ENCODE results near the gene CNTNAP2.

The CNTNAP2 gene

DNA sequence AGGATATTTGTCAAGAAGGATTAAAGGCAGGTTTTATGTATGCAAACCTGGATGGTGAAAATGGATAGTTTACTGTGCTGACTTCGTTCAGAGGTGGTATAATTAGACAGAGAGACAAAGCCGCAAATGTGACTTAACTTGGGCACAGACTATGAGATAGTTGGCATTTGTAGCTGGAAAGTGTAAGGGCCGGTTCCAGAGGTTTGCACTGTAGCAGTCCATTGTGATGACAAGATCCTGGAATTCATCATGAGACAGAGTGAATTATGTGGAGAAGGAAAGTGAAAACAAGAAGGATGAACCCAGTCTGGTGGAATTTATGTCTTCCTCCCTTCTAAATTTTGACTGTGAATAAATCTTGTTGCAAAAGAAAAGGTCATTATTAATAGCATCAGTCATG, 139.0 kb downstream of the CNTNAP2 start:
- no peak overlapping the region for H3K27ac Mint-ChIP-seq
- peaks cover 8 to 28% of the 10 kb centered on the region in 2 donors for H3K9me3 Mint-ChIP-seq
- H3K27me3 Mint-ChIP-seq: no peaks in the 10 kb centered on the region

DNA sequence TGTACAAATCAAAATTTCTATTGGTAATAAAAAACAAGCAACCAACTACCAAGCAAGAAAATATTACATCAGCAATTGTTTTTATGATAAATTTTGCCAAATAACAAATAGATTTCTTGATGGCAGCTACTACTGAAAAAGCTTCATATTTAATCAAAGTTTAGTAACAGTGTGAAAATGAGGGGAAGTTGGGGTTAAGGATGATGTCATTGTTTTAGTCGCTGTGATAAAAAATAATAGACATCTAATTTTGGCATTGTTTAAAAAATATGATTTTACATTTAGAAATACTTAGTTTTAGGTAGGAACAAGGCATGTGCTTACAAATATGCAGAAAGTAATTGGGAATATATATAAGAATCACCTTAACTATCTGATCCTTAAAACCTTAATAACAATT, 145.9 kb downstream of the CNTNAP2 start:
- Mint-ChIP-seq H3K36me3 (ENCODE audit: insufficient read depth) (peaks cover 2% of the 10 kb centered on the region), H3K4me3 (no peak overlapping the region), H3K27ac (no peak overlapping the region), H3K9me3 (peaks cover 2 to 8% of the 10 kb centered on the region in 2 donors), H3K27me3 (no peaks in the 10 kb centered on the region), H3K4me1 (ENCODE audit: low read depth in 2 of 2) (no peaks in the 10 kb centered on the region)
- DNase-seq: no peak
- no peak for ATAC-seq (replicated peaks)

More for the DNA sequence above, 139.0 kb downstream of the CNTNAP2 start:
- no peak overlapping the region for H3K4me3 Mint-ChIP-seq
- no peaks in the 10 kb centered on the region for H3K4me1 Mint-ChIP-seq (ENCODE audit: low read depth in 2 of 2)
- ATAC-seq (replicated peaks): no peak
- no peaks in the 10 kb centered on the region for H3K36me3 Mint-ChIP-seq (ENCODE audit: insufficient read depth)
- no peak for DNase-seq

DNA sequence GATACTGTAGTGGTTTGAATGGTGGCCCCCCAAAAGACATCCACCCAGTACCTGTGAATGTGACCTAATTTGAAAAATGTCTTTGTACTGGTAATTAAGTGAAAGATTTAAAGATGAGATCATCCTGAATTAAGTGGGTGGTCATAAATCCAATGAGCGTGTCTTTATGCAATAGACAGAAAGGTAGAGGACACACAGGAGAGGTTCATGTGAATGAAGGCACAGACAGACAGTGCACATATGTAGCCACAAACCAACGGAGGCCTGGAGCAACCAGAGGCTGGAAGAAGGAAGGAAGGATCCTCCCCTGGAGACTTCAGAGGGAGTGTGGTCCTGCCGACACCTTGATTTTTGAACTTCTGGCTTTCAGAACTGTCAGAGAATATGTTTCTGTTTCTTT, 160.3 kb downstream of the CNTNAP2 start:
- DNase-seq: no peak
- no peak for ATAC-seq (replicated peaks)
- Mint-ChIP-seq H3K4me3 (no peak overlapping the region), H3K9me3 (peaks cover 10 to 15% of the 10 kb centered on the region in 2 donors), H3K36me3 (ENCODE audit: insufficient read depth) (no peaks in the 10 kb centered on the region), H3K27me3 (no peaks in the 10 kb centered on the region), H3K4me1 (ENCODE audit: low read depth in 2 of 2) (no peaks in the 10 kb centered on the region), H3K27ac (no peak overlapping the region)

GRCh38 chr7:146285418-146285817, 168.8 kb downstream of the CNTNAP2 start:
- DNase-seq: no peak
- no peak overlapping the region for H3K27ac Mint-ChIP-seq
- no peaks in the 10 kb centered on the region for H3K36me3 Mint-ChIP-seq (ENCODE audit: insufficient read depth)
- H3K4me1 Mint-ChIP-seq (ENCODE audit: low read depth in 2 of 2): no peaks in the 10 kb centered on the region
- no peaks in the 10 kb centered on the region for H3K27me3 Mint-ChIP-seq
- no peak overlapping the region for H3K4me3 Mint-ChIP-seq
- ATAC-seq (replicated peaks): no peak
- H3K9me3 Mint-ChIP-seq: peaks cover 3 to 7% of the 10 kb centered on the region in 2 donors

- peaks cover 4 to 14% of the 10 kb centered on the region in 2 donors for H3K9me3 Mint-ChIP-seq
- no peak for DNase-seq
- H3K27ac Mint-ChIP-seq: no peak overlapping the region
Measured at GRCh38 chr7:146290746-146291145, 174.1 kb downstream of the CNTNAP2 start.

DNA sequence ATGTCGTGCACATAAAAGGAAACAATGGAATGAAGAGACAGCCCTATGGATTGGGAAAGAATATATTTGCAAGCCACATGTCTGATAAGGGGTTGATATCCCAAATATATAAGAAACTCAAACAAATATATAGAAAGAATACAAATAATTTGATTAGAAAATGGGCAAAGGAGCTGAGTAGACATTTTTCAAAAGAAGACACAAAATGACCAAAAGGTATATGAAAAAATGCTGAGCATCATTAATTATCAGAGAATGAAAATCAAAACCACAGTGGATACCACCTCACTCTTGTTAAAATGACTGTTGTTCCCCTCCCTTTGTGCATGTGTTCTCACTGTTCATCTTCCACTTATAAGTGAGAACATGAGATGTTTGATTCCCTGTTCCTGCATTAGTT, 175.3 kb downstream of the CNTNAP2 start:
- no peak for DNase-seq
- no peak overlapping the region for H3K27ac Mint-ChIP-seq
- no peaks in the 10 kb centered on the region for H3K36me3 Mint-ChIP-seq (ENCODE audit: insufficient read depth)
- H3K27me3 Mint-ChIP-seq: no peaks in the 10 kb centered on the region
- H3K4me3 Mint-ChIP-seq: no peak overlapping the region
- H3K4me1 Mint-ChIP-seq (ENCODE audit: low read depth in 2 of 2): no peaks in the 10 kb centered on the region
- H3K9me3 Mint-ChIP-seq: peaks cover 2 to 7% of the 10 kb centered on the region in 2 donors
- ATAC-seq (replicated peaks): no peak

More at GRCh38 chr7:146290746-146291145, 174.1 kb downstream of the CNTNAP2 start:
- no peaks in the 10 kb centered on the region for H3K27me3 Mint-ChIP-seq
- ATAC-seq (replicated peaks): no peak
- no peak overlapping the region for H3K4me3 Mint-ChIP-seq
- H3K36me3 Mint-ChIP-seq (ENCODE audit: insufficient read depth): no peaks in the 10 kb centered on the region
- H3K4me1 Mint-ChIP-seq (ENCODE audit: low read depth in 2 of 2): no peaks in the 10 kb centered on the region

GRCh38 chr7:146296028-146296427, 179.4 kb downstream of the CNTNAP2 start:
- no peak overlapping the region for H3K4me3 Mint-ChIP-seq

DNA sequence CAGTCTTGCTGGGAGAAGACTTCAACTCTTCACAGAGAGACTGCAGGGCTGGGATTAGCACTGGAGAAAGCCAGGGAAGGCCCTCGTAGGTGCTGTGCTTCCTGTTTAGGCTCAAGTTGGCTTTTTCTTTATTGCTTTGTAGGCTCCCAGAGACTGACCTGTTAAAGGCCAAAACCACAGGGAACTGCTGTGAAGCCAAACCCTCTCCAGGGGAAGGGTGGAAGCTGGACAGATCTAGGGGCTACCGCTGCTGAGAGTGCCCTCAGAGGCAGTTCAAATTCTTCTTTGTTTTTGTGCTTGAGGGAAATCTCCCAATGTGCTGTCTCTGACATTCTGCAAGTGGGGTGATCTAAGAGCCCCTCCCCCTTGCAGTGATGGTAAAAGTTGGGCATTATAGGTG, 198.4 kb downstream of the CNTNAP2 start:
- H3K36me3 Mint-ChIP-seq (ENCODE audit: insufficient read depth): no peaks in the 10 kb centered on the region
- peaks cover 2 to 7% of the 10 kb centered on the region in 2 donors for H3K9me3 Mint-ChIP-seq
- H3K27me3 Mint-ChIP-seq: no peaks in the 10 kb centered on the region

More at GRCh38 chr7:146296028-146296427, 179.4 kb downstream of the CNTNAP2 start:
- no peaks in the 10 kb centered on the region for H3K27me3 Mint-ChIP-seq
- H3K27ac Mint-ChIP-seq: no peak overlapping the region
- H3K36me3 Mint-ChIP-seq (ENCODE audit: insufficient read depth): no peaks in the 10 kb centered on the region
- ATAC-seq (replicated peaks) (no peak), DNase-seq (no peak)
- peaks cover 9 to 14% of the 10 kb centered on the region in 2 donors for H3K9me3 Mint-ChIP-seq
- H3K4me1 Mint-ChIP-seq (ENCODE audit: low read depth in 2 of 2): no peaks in the 10 kb centered on the region

GRCh38 chr7:146319629-146320028, 203.0 kb downstream of the CNTNAP2 start:
- H3K4me3 Mint-ChIP-seq: no peak overlapping the region
- H3K27me3 Mint-ChIP-seq: no peaks in the 10 kb centered on the region
- H3K4me1 Mint-ChIP-seq (ENCODE audit: low read depth in 2 of 2): no peaks in the 10 kb centered on the region
- peaks cover 0 to 4% of the 10 kb centered on the region in 2 donors for H3K9me3 Mint-ChIP-seq
- H3K27ac Mint-ChIP-seq: no peak overlapping the region
- DNase-seq (no peak), ATAC-seq (replicated peaks) (no peak)
- no peaks in the 10 kb centered on the region for H3K36me3 Mint-ChIP-seq (ENCODE audit: insufficient read depth)

More for the DNA sequence above, 198.4 kb downstream of the CNTNAP2 start:
- ATAC-seq (replicated peaks): no peak
- DNase-seq: no peak
- Mint-ChIP-seq H3K4me1 (ENCODE audit: low read depth in 2 of 2) (no peaks in the 10 kb centered on the region), H3K4me3 (no peak overlapping the region), H3K27ac (no peak overlapping the region)

- no peaks in the 10 kb centered on the region for H3K4me1 Mint-ChIP-seq (ENCODE audit: low read depth in 2 of 2)
- H3K9me3 Mint-ChIP-seq: peaks cover 0 to 3% of the 10 kb centered on the region in 2 donors
- no peaks in the 10 kb centered on the region for H3K27me3 Mint-ChIP-seq
- ATAC-seq (replicated peaks) (no peak), DNase-seq (no peak)
- H3K4me3 Mint-ChIP-seq: no peak overlapping the region
- H3K36me3 Mint-ChIP-seq (ENCODE audit: insufficient read depth): no peaks in the 10 kb centered on the region
- H3K27ac Mint-ChIP-seq: no peak overlapping the region
Measured at GRCh38 chr7:146321301-146321700, 204.7 kb downstream of the CNTNAP2 start.

DNA sequence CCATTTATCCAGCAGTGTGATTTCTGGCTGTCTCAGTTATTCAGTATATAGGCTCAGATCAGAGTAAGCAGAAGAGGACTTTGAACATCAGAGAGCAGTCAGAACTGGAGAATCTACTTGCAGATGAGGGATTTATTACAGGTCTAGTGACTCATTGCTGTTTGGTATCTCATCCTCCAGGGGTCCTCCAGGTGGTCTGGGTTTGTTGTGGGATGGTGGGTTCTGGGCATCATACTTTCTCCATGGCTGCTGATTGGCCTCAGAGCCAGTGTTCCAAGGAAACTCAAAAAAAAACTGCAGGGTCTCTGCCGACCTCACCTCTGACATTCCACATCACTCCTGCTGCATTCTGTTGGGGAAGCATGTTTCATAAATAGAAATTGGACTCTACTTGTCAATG, 214.8 kb downstream of the CNTNAP2 start:
- Mint-ChIP-seq H3K27ac (no peak overlapping the region), H3K9me3 (peaks cover 5 to 7% of the 10 kb centered on the region in 2 donors), H3K27me3 (no peaks in the 10 kb centered on the region), H3K36me3 (ENCODE audit: insufficient read depth) (no peaks in the 10 kb centered on the region), H3K4me1 (ENCODE audit: low read depth in 2 of 2) (no peaks in the 10 kb centered on the region), H3K4me3 (no peak overlapping the region)
- DNase-seq: no peak
- no peak for ATAC-seq (replicated peaks)

DNA sequence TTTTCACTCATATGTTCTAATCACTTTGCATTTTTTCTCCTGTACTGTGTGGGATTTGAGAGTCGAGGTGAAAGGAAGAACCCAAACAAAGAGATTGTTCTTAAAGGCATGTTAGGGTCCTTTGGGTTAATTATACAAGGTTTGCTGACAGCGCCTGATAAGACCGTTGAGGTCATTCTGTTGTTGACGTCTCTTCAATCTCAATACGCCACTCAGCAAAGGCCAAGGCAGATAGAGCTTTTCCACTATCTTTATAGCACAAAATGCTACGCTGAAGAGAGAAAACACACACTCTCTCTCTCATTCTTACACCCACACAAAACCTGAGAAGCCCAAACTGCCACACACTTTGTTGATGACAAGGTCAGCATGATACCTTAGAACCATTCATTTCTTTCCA, 228.7 kb downstream of the CNTNAP2 start:
- Mint-ChIP-seq H3K36me3 (ENCODE audit: insufficient read depth) (no peaks in the 10 kb centered on the region), H3K27ac (no peak overlapping the region), H3K4me3 (no peak overlapping the region), H3K9me3 (peaks cover 6 to 9% of the 10 kb centered on the region in 2 donors), H3K4me1 (ENCODE audit: low read depth in 2 of 2) (no peaks in the 10 kb centered on the region), H3K27me3 (no peaks in the 10 kb centered on the region)
- ATAC-seq (replicated peaks): no peak
- no peak for DNase-seq

DNA sequence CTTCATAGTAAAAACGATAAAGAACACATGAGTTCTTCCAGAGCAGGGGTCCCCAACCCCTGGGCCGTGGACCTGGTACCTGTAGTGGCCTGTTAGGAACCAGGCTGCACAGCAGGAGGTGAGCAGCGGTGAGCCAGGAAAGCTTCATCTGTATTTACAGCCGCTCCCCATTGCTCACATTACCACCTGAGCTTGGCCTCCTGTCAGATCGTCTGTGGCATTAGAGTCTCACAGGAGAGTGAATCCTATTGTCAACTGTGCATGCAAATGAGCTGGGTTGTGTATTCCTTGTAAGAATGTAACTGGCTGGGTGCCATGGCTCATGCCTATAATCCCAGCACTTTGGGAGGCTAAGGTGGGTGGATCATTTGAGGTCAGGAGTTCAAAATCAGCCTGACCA, 229.5 kb downstream of the CNTNAP2 start:
- H3K27me3 Mint-ChIP-seq: no peaks in the 10 kb centered on the region
- H3K27ac Mint-ChIP-seq: no peak overlapping the region
- H3K36me3 Mint-ChIP-seq (ENCODE audit: insufficient read depth): no peaks in the 10 kb centered on the region
- DNase-seq (no peak), ATAC-seq (replicated peaks) (no peak)
- no peak overlapping the region for H3K4me3 Mint-ChIP-seq
- peaks cover 6 to 10% of the 10 kb centered on the region in 2 donors for H3K9me3 Mint-ChIP-seq
- no peaks in the 10 kb centered on the region for H3K4me1 Mint-ChIP-seq (ENCODE audit: low read depth in 2 of 2)

- no peak for DNase-seq
- Mint-ChIP-seq H3K9me3 (peaks cover 14 to 19% of the 10 kb centered on the region in 2 donors), H3K27me3 (no peaks in the 10 kb centered on the region), H3K36me3 (ENCODE audit: insufficient read depth) (peaks cover 4% of the 10 kb centered on the region), H3K27ac (no peak overlapping the region), H3K4me1 (ENCODE audit: low read depth in 2 of 2) (no peaks in the 10 kb centered on the region), H3K4me3 (no peak overlapping the region)
- ATAC-seq (replicated peaks): no peak
Measured at GRCh38 chr7:146355216-146355615, 238.6 kb downstream of the CNTNAP2 start.

DNA sequence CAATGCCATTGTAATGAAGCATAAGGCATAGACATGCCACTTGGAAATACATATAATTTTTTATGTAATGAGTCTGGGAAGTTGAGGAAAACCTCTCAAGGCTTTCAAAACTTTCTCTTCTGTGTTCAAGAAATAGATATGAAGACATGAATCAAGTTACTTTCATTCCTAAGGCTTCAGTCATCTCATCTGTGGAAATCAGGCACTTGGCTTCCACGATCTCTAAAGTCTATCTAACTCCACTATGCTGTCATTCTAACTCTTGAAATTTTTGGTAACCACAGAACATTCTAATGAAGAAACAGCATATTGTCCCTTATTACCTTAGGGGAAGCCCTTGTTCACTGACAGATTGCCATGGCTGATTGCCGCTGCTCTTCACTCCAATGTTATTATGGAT, 242.6 kb downstream of the CNTNAP2 start:
- H3K9me3 Mint-ChIP-seq: peaks cover 20 to 27% of the 10 kb centered on the region in 2 donors
- H3K4me1 Mint-ChIP-seq (ENCODE audit: low read depth in 2 of 2): no peaks in the 10 kb centered on the region
- ATAC-seq (replicated peaks): no peak
- DNase-seq: no peak
- no peak overlapping the region for H3K27ac Mint-ChIP-seq
- H3K4me3 Mint-ChIP-seq: no peak overlapping the region
- H3K36me3 Mint-ChIP-seq (ENCODE audit: insufficient read depth): no peaks in the 10 kb centered on the region
- H3K27me3 Mint-ChIP-seq: no peaks in the 10 kb centered on the region

Measured in effector memory CD8-positive, alpha-beta T cell (primary cell).